ENCODE results near the gene TMEM163.

TMEM163 gene

DNA sequence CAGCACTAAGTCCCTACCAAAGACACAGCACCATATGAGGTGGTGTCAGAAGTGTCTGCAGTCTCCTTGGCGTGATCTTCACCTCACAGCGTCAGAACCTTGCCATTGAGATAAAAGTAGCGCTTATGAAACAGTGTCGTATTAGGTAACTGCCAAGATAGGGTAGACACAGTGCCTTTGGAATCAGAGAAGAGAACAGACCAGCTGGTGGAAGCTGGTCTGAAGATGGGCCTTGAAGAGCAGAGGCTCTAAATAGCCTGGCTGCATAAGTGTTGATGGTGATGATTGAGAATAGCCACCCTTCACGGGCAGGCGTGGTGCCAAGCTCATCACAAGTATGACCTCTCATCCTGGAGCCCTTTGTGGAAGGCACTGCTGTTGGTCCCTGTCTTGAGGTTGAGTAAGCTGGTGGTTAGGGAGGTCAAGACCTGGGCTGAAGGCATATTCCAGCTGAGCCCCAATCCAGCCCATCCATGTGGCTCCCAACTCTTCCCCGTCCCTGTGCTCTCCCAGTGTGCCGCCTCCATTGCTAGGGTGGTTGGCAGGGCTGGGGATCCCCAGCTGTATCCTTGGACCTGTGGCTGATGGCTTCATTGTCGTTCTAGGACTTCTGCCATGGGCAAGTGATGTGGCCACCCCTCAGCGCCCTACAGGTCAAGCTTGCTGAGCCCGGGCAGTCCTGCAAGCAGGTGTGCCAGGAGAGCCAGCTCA lies 277.5 kb downstream of the TMEM163 start:
- DNase-seq (ENCODE audit: low read depth in 2 of 3, low spot score in 1 of 3) = no peak

GRCh38 chr2:134440336-134440909 lies 278.4 kb downstream of the TMEM163 start:
- no peak for DNase-seq (ENCODE audit: low read depth in 2 of 3, low spot score in 1 of 3)

- DNase-seq (ENCODE audit: low read depth in 2 of 3, low spot score in 1 of 3) = no peak
Measured at GRCh38 chr2:134438371-134438770, 280.4 kb downstream of the TMEM163 start.

DNA sequence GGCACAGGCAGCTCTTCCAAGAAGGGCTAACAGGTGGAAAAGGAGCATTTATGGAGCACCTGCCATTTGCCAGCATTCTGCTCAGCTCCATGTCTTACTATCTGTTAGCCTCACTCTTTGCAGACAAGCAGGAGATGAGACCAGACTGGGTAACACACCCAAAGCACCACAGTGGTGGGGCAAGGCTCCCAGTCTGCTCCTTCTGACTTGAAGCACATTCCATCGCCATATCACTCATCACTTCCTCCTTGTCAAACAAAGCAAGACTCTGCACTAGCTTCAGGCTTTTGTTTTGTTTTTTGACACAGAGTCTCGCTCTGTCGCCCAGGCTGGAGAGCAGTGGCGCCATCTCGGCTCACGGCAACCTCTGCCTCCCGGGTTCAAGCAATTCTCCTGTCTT lies 282.1 kb downstream of the TMEM163 start:
- DNase-seq (ENCODE audit: low read depth in 2 of 3, low spot score in 1 of 3) = no peak

GRCh38 chr2:134435936-134436335 lies 282.9 kb downstream of the TMEM163 start:
- no peak for DNase-seq (ENCODE audit: low read depth in 2 of 3, low spot score in 1 of 3)

- no peak for DNase-seq (ENCODE audit: low read depth in 2 of 3, low spot score in 1 of 3)
Measured at GRCh38 chr2:134435505-134435904, 283.3 kb downstream of the TMEM163 start.

DNA sequence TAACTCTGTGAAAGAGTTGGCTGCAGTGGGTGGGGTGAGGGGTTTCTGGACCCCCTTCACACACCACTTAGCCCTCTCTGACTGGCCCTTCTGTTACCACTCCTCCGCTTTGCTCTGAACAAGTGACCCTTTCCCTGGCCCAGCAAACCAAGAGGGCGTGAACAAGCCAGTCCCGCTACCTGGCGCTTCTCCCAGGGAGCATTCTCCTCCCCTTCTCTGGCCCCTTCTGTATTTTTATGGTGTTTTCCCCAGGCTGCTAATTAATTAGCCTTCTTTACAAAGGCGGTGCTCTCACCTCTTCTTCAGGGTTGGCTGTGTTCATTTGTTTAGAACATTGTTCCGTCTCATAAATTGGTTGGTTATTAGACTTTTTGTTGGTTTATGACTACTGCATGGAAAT lies 284.8 kb downstream of the TMEM163 start:
- no peak for DNase-seq (ENCODE audit: low read depth in 2 of 3, low spot score in 1 of 3)

DNA sequence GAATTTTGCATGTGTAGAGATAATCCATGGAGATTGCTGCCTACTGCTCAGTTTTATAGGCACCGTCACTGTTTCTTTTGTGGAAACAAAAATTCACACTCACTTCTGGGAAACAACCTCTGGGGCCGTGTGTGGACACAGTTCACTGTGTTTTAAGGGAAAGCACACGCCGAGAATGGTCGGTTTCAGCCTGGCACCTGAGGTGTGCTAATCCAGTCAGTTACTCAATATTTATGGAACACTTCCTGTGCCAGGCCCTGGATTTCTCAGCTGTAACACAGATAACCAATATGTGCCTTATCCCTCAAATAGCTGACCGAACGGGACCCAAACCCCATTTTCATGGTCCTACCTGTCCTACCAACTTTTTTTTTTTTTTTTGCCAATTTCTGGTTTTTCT lies 285.3 kb downstream of the TMEM163 start:
- DNase-seq (ENCODE audit: low read depth in 2 of 3, low spot score in 1 of 3) = no peak

DNA sequence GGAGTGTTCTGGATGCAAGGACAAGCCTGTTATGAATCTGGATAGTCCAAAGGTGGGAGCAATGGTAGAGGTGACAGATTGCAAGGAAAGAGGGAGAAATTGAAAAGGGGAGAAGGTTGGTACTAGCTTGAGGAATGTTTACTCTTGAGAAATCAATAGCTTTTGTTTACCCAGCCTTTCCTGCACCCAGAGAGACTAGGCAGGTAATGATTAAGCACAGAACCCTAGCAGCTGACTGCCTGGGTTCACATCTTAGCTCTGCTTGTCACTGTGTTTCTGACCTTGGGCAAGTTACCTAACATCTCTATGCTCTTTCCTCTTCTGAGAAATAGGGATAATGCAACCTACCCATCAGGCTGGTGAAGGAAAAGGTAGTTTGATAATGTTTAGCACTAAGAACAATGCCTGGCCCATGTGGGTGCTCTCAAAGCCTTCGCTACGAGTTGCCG lies 286.3 kb downstream of the TMEM163 start:
- no peak for DNase-seq (ENCODE audit: low read depth in 2 of 3, low spot score in 1 of 3)

GRCh38 chr2:134431838-134432434 lies 286.9 kb downstream of the TMEM163 start:
- no peak for DNase-seq (ENCODE audit: low read depth in 2 of 3, low spot score in 1 of 3)

DNA sequence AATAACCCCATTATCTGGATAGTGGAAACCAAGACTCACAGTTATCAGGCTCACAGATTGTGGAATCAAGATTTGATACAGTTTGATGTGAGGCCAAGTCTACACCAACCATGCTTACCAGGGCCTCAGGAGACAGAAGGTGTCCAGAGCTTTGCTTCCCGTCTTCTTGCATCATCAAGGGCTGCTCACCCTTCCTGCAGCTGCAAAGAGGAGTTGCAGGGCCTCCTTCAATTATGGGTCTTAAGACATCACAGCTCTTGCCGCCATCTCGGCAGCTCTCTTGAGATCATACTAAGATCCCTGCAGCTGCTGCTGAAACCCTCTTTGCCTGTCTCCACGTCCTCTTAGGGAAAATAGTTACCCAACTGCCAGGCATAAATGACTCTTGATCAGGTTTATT lies 288.9 kb downstream of the TMEM163 start:
- no peak for DNase-seq (ENCODE audit: low read depth in 2 of 3, low spot score in 1 of 3)

GRCh38 chr2:134426721-134427120 lies 292.1 kb downstream of the TMEM163 start:
- DNase-seq (ENCODE audit: low read depth in 2 of 3, low spot score in 1 of 3) = no peak

GRCh38 chr2:134425724-134426496 lies 292.9 kb downstream of the TMEM163 start:
- DNase-seq (ENCODE audit: low read depth in 2 of 3, low spot score in 1 of 3) = no peak

- no peak for DNase-seq (ENCODE audit: low read depth in 2 of 3, low spot score in 1 of 3)
Measured at GRCh38 chr2:134421556-134422328, 297.1 kb downstream of the TMEM163 start.

- DNase-seq (ENCODE audit: low read depth in 2 of 3, low spot score in 1 of 3) = no peak
Measured at GRCh38 chr2:134420920-134421319, 297.9 kb downstream of the TMEM163 start.

- DNase-seq (ENCODE audit: low read depth in 2 of 3, low spot score in 1 of 3) = no peak
Measured at GRCh38 chr2:134420259-134420658, 298.5 kb downstream of the TMEM163 start.

- no peak for DNase-seq (ENCODE audit: low read depth in 2 of 3, low spot score in 1 of 3)
Measured at GRCh38 chr2:134417968-134418582, 300.7 kb downstream of the TMEM163 start.

DNA sequence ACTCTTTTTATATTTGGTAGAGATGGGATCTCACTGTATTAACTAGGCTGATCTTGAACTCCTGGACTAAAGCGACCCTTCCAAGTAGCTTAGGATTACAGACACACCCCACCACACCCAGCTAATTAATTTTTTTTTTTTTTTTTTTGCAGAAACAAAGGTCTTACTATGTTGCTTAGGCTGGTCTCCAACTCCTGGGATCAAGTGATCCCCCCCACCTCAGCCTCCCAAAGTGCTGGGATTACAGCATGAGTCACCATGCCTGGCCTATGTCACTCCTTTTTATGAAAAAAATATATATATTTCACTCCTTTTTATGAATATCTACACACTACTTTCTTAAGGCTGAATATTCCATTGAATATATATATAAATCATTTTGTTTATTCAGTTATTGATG lies 302.2 kb downstream of the TMEM163 start:
- no peak for DNase-seq (ENCODE audit: low read depth in 2 of 3, low spot score in 1 of 3)

GRCh38 chr2:134416018-134416417 lies 302.8 kb downstream of the TMEM163 start:
- DNase-seq (ENCODE audit: low read depth in 2 of 3, low spot score in 1 of 3) = no peak

GRCh38 chr2:134413912-134414311 lies 304.9 kb downstream of the TMEM163 start:
- DNase-seq (ENCODE audit: low read depth in 2 of 3, low spot score in 1 of 3) = no peak

- DNase-seq (ENCODE audit: low read depth in 2 of 3, low spot score in 1 of 3) = no peak
Measured at GRCh38 chr2:134413430-134413829, 305.4 kb downstream of the TMEM163 start.

Measured in stimulated activated CD4-positive, alpha-beta T cell treated with anti-CD3 and anti-CD28 coated beads, Interleukin-12 subunit alpha, Interleukin-12 subunit beta, amount 100 ng/mL, for 48 hours (primary cell).